HEK293T (cell line): ENCODE measurements around the gene ZNF862.

Experiments used
- FOXA1 ChIP-seq: fragments of 450-650 bp; IDR thresholded peaks from 2 replicates; pipeline ENCODE4 v1.6.1; 2016; ENCODE audit warnings: mild to moderate bottlenecking
- FOXK2 ChIP-seq: fragments of 450-650 bp; IDR thresholded peaks from 2 replicates; pipeline ENCODE4 v1.6.1; 2016; ENCODE audit warnings: mild to moderate bottlenecking

DNA sequence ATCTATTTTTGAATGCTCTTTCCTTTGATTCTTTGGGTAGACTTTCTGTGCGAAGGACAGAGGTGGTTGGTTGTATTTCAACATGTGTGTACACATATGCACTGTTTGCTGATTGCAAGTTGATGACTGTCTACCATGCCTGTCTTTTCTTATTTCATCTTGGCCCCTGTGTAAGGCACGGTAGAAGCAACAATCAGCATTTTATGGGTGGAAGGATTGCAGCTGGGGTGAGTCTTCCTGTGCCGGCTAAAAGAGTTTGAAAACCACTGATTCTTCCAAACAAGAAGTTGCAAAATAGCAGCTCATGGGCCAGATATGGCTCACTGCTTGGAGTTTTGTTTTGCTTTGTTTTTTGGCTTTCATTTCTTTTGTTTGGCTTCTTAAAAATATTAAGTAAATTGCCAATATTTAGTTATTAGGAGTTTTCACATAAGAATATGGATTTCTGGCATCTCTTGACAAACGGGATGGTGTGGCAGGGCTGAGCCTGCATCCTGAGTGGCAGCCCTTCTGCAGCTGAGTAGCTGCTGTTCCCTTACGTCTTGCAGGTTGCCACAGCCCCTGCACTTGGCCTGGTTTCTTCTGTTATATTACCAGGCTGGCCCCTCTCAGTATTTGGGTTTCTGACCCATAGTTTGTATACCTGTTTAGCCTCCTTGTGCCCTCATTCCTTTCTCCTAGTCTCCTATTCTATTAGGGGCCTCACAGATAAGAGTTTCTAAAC, 7.2 kb downstream of the ZNF862 start:
- TF ChIP-seq FOXK2: no peak
- no peak for TF ChIP-seq FOXA1
